Nucleus accumbens (tissue), 56 donors: ENCODE measurements around the gene STARD13.
"Not testable (repeated sequence)": the region's sequence is repeated elsewhere in the genome, so short reads cannot be mapped to it uniquely, and the experiment has no call there.

Source experiments
- DNase-seq, 56 donors: peaks; one replicate each; lab custom pipeline; 2025; lab: John Stamatoyannopoulos, UW

The STARD13 gene

GRCh38 chr13:33184530-33184929 is 101.0 kb downstream of the STARD13 start:
- no peak for DNase-seq

GRCh38 chr13:33184112-33184490 is 101.5 kb downstream of the STARD13 start:
- no peak for DNase-seq

- no peak for DNase-seq
Observed at GRCh38 chr13:33183431-33184111, 102.0 kb downstream of the STARD13 start.

GRCh38 chr13:33182729-33183128 is 102.8 kb downstream of the STARD13 start:
- DNase-seq = no peak

GRCh38 chr13:33181264-33181663 is 104.3 kb downstream of the STARD13 start:
- DNase-seq = no peak

GRCh38 chr13:33180122-33180804 is 105.3 kb downstream of the STARD13 start:
- DNase-seq = no peak

- DNase-seq = no peak
Observed at GRCh38 chr13:33179463-33179862, 106.1 kb downstream of the STARD13 start.

- DNase-seq = no peak
Observed at GRCh38 chr13:33178209-33178840, 107.2 kb downstream of the STARD13 start.

- not testable (repeated sequence) for DNase-seq
Observed at GRCh38 chr13:33177340-33178208, 108.0 kb downstream of the STARD13 start.

GRCh38 chr13:33176526-33176925 is 109.0 kb downstream of the STARD13 start:
- no peak for DNase-seq

- no peak for DNase-seq
Observed at GRCh38 chr13:33175991-33176390, 109.6 kb downstream of the STARD13 start.

GRCh38 chr13:33174931-33175330 is 110.6 kb downstream of the STARD13 start:
- no peak for DNase-seq

- no peak for DNase-seq
Observed at GRCh38 chr13:33174491-33174890, 111.1 kb downstream of the STARD13 start.

- DNase-seq = no peak
Observed at GRCh38 chr13:33172911-33173310, 112.6 kb downstream of the STARD13 start.

- DNase-seq = no peak
Observed at GRCh38 chr13:33172400-33172799, 113.2 kb downstream of the STARD13 start.

- DNase-seq = no peak
Observed at GRCh38 chr13:33169273-33169980, 116.1 kb downstream of the STARD13 start.

GRCh38 chr13:33168321-33168960 is 117.1 kb downstream of the STARD13 start:
- DNase-seq = no peak

- peak in 8 of 56 donors; percentile 8 to 53 (median 34) for DNase-seq
Observed at GRCh38 chr13:33167491-33167890, 118.1 kb downstream of the STARD13 start.

- no peak for DNase-seq
Observed at GRCh38 chr13:33165787-33166186, 119.8 kb downstream of the STARD13 start.

GRCh38 chr13:33164331-33164730 is 121.2 kb downstream of the STARD13 start:
- no peak for DNase-seq
